Transverse colon (tissue), 3 donors: ENCODE data around the gene IGSF22.

ENCODE experiments used
- EP300 ChIP-seq: sonication (generic); formaldehyde crosslinking; IDR thresholded peaks from one replicate; pipeline ENCODE4 v1.6.1; 2017; ENCODE audit warnings: antibody characterized with exemption, low read depth
- TF ChIP-seq, protein P1 (sequence below), 5 experiments: fragments of 200-600 bp in 3 of 5; fragments of 450-650 bp in 2 of 5; sonication (generic) in 3 of 5; IDR thresholded peaks; 1 replicate in 2 of 5; 2 replicates in 3 of 5; pipeline ENCODE4 v1.5.1; 2016 to 2017; ENCODE audit warnings: antibody characterized with exemption in 5 of 5, inconsistent platforms in 3 of 5, mild to moderate bottlenecking in 2 of 5, moderate library complexity in 1 of 5

DNA sequence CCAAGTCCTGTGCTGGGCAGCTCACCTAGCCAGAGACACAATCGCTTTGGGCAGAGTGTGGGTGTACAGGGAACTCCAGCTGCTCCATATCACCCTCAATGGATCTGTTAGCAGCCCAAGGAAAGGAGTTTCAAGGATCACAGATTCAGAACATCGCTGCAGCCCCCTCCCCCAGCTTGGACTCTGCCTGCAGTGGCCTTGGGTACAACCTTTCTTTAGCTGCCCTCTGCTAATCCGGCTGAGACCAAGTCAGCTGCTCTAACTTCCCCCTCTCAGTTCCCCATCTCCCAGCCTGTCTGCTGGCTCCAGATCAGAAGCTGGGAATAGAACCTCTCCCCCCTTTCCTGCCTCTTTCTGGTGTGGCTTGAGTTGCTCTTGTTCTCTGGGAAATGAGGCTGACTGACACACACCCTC, 26.1 kb downstream of the IGSF22 start:
- no peak for TF ChIP-seq EP300
- TF ChIP-seq, protein P1, sequence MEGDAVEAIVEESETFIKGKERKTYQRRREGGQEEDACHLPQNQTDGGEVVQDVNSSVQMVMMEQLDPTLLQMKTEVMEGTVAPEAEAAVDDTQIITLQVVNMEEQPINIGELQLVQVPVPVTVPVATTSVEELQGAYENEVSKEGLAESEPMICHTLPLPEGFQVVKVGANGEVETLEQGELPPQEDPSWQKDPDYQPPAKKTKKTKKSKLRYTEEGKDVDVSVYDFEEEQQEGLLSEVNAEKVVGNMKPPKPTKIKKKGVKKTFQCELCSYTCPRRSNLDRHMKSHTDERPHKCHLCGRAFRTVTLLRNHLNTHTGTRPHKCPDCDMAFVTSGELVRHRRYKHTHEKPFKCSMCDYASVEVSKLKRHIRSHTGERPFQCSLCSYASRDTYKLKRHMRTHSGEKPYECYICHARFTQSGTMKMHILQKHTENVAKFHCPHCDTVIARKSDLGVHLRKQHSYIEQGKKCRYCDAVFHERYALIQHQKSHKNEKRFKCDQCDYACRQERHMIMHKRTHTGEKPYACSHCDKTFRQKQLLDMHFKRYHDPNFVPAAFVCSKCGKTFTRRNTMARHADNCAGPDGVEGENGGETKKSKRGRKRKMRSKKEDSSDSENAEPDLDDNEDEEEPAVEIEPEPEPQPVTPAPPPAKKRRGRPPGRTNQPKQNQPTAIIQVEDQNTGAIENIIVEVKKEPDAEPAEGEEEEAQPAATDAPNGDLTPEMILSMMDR (IDR thresholded peaks at IDR 0.05), result no peak
